HG02610 (cell line): Measurements from ENCODE around the gene TNPO3.

Experiments
- ATAC-seq: cut with Tn5 transposase; IDR thresholded peaks from one replicate; pipeline ENCODE4 v1.9.1; 2021; ENCODE audit warnings: mild to moderate bottlenecking, moderate library complexity; ENCODE audit not compliant: unreplicated experiment

Gene TNPO3

GRCh38 chr7:129054438-129055293 is at the start of gene TNPO3:
Gene TNPO3 (minus strand): TSS chr7:129055111. CDS start chr7:129054770, 341 bp downstream.
- ATAC-seq: peak; percentile 82

DNA sequence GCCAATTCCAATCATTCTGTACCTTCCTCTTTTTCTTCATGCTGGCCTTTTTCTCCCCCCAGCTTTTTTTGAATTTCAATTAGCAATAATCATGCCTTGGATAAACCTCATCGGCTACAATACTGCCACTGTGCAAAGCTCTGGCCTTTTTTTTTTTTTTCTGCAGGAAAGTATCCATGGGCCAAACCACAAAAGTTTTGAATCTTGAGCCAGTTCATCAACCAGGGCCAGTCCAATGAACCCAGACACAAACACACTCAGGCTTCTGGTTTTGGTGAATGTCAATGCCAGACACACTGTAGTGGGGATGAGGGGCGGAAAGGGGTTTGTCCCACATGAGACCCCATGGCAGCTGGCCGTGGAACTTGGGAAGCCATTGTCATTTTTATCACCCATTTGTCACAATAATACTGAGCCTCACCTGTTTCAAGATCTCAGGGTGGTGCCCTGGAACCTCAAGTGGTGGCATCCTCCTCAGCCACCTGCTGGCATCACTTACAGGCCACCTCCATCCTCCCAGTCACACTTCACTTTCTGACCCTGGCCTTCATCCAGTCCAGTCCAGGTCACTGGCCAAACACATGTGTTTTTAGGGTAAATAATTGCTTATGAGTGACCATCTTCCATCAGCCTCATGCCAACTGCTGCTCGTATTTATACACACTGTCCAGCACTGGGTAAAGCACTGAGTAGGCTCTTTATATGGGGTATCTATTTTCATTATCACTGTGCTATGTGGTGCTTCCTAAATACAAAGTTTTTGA is 48.8 kb upstream of the TNPO3 start:
- ATAC-seq: no peak

- ATAC-seq: no peak
These were observed 46.8 kb upstream of the TNPO3 start for GRCh38 chr7:129101746-129102145.

GRCh38 chr7:129100827-129101166 is 45.9 kb upstream of the TNPO3 start:
- ATAC-seq: no peak

DNA sequence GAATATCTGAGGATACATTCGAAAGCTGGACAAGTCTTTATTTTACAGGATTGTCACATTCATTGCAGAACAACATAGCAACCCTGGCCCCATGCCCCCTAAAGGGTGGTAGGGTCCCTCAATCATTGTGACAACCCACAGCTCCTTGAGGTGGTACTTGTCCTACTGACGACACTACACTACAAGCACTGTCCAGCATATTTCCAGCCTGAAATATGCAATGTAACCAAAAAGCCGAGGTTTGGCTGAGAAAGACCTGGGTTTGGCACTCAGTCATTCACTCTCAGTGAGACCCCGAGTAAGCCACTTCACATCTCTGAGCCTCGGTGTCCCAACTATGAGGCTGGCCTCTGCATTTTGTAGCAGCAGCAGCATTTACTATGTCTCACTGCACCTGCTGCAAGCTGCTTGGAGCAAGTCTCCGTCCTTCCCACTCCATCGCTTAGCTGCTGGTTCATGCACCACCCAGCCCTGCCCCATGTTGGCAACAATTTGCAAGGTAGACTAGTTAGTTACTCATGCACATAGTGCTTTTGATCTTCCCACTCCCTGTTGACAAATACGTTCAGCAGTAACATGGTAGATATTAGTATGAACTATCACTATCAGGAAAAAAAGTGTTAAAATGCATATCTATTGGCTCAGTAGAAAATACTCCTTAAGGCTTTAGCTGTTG is 43.6 kb upstream of the TNPO3 start:
- no peak for ATAC-seq

DNA sequence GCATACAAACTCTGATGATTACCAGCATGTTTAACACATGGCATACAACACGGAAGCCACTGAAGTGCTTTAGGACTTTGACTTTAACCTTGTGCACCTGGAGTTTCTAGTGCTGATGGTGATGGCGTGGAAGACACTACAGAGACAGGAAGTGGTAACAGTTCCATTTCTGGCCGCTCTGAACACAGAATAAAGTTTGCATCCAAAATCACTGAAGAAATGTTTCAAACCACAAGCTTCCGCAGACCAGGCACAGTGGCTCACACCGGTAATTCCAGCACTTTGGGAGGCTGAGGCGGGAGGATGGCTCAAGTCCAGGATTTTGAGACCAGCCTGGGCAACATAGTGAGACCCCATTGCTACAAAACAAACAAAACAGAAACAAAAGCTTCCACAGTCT is 40.3 kb upstream of the TNPO3 start:
- peak; percentile 75 for ATAC-seq

GRCh38 chr7:129094501-129094900 is 39.6 kb upstream of the TNPO3 start:
- no peak for ATAC-seq

DNA sequence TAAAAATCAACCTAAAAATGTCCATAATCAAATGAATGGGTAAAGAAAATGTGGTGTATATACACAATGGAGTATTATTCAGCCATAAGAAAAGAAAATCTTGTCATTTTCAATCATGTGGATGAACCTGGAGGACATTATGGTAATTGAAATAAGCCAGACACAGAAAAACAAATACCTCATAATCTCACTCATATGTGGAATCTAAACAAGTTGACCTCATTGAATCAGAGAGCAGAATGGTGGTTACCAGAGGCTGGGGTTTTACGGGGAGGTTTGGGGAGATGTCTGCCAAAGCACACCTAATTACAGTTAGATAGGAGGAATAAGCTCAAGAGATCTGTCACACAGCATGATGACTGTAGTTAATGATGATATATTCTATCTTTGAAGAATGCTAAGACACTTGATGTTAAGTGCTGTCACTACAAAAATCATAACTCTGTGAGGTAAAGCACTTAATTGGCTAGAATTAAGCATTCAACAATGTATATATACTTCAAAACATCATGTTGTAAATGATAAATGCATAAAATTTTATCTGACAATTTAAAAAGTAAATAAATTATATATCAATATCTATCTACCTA is 39.1 kb upstream of the TNPO3 start:
- no peak for ATAC-seq

GRCh38 chr7:129091484-129092002 is 36.6 kb upstream of the TNPO3 start:
- no peak for ATAC-seq

GRCh38 chr7:129090300-129090907 is 35.5 kb upstream of the TNPO3 start:
- no peak for ATAC-seq

GRCh38 chr7:129089521-129090212 is 34.8 kb upstream of the TNPO3 start:
- peak; percentile 88 for ATAC-seq

DNA sequence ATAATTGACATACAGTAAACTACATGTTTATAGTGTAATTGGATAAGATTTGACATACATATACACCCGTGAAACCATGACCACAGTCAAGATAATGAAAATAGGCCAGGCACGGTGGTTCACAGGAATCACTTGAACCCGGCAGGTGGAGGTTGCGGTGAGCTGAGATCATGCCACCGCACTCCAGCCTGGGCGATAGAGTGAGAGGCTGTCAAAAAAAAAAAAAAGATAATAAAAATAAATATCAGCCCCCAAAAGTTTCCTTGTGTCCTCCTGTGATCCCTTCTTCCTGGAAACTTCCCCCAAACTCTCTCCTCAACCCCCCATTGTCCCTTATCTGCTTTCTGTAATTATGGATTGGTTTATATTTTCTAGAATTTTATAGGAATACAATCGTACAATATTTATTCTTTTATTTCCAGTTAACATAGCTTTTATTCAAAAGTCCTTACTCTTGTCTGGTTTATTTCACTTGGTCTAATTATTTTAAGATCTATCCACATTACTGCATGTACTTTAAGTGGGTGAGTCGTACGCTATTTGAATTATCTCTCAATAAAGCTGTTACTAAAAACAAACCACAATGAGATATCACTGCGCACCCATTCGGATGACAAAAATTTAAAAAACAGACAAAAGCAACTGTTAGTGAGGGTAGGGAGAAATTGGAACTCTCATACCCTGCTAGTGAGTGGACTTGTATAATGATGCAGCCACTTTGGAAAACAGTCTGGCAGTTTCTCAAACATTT is 30.1 kb upstream of the TNPO3 start:
- ATAC-seq: no peak

GRCh38 chr7:129083525-129083924 is 28.6 kb upstream of the TNPO3 start:
- ATAC-seq: no peak

- no peak for ATAC-seq
These were observed 23.5 kb upstream of the TNPO3 start for GRCh38 chr7:129078455-129078854.

- ATAC-seq: no peak
These were observed 22.0 kb upstream of the TNPO3 start for GRCh38 chr7:129076886-129077285.

GRCh38 chr7:129074994-129075393 is 20.1 kb upstream of the TNPO3 start:
- ATAC-seq: no peak

- no peak for ATAC-seq
These were observed 19.5 kb upstream of the TNPO3 start for GRCh38 chr7:129074361-129074871.

DNA sequence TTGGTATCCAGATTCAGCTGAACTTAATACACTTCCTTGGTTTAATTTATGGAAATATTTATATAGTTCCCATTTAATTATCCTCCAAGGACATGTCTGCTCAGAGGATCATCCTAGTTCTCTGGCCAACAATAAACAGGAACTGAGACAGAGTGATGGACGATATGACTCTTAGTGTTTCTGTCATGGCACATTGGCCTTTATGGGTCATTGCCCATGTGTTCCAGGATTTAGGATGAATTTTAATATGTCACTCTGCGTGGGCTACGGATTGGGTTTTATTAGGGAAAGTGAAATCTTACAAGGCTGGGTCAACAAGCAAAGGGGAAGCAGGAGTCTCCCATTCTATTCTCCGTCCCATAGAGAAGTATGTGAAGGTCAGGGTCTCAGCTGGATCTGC is 18.8 kb upstream of the TNPO3 start:
- ATAC-seq: no peak

GRCh38 chr7:129073204-129073603 is 18.3 kb upstream of the TNPO3 start:
- no peak for ATAC-seq
